Subcutaneous adipose tissue (tissue), 4 donors: Measurements from ENCODE around the gene TMC5. TPM values are rescaled to one million over a fixed set of nuclear protein-coding genes. Genes with fewer than 3 reads are reported as not detected.

ENCODE experiments used
- total RNA-seq, 4 donors: library from RNA; depleted of rRNA; stranded (reverse); fragments of >200 nt; gene quantifications; one replicate each; pipeline ENCODE4 v1.1.0, GENCODE V29; 2016
- TF ChIP-seq, protein P1 (sequence below): fragments of 450-650 bp; IDR thresholded peaks from one replicate; pipeline ENCODE4 v1.5.1; 2016; ENCODE audit warnings: low read depth, mild to moderate bottlenecking, control low read depth, antibody characterized with exemption, moderate library complexity

TMC5 gene
- total RNA-seq, 4 donors from 2014 or later = 0.16 to 0.22 (median 0.17) TPM; not detected in 1

- TF ChIP-seq, protein P1, sequence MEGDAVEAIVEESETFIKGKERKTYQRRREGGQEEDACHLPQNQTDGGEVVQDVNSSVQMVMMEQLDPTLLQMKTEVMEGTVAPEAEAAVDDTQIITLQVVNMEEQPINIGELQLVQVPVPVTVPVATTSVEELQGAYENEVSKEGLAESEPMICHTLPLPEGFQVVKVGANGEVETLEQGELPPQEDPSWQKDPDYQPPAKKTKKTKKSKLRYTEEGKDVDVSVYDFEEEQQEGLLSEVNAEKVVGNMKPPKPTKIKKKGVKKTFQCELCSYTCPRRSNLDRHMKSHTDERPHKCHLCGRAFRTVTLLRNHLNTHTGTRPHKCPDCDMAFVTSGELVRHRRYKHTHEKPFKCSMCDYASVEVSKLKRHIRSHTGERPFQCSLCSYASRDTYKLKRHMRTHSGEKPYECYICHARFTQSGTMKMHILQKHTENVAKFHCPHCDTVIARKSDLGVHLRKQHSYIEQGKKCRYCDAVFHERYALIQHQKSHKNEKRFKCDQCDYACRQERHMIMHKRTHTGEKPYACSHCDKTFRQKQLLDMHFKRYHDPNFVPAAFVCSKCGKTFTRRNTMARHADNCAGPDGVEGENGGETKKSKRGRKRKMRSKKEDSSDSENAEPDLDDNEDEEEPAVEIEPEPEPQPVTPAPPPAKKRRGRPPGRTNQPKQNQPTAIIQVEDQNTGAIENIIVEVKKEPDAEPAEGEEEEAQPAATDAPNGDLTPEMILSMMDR = no peak
Observed at GRCh38 chr16:19528666-19529065, 111.0 kb downstream of the TMC5 start.

GRCh38 chr16:19532601-19533000 lies 114.9 kb downstream of the TMC5 start:
- TF ChIP-seq, protein P1 = no peak

DNA sequence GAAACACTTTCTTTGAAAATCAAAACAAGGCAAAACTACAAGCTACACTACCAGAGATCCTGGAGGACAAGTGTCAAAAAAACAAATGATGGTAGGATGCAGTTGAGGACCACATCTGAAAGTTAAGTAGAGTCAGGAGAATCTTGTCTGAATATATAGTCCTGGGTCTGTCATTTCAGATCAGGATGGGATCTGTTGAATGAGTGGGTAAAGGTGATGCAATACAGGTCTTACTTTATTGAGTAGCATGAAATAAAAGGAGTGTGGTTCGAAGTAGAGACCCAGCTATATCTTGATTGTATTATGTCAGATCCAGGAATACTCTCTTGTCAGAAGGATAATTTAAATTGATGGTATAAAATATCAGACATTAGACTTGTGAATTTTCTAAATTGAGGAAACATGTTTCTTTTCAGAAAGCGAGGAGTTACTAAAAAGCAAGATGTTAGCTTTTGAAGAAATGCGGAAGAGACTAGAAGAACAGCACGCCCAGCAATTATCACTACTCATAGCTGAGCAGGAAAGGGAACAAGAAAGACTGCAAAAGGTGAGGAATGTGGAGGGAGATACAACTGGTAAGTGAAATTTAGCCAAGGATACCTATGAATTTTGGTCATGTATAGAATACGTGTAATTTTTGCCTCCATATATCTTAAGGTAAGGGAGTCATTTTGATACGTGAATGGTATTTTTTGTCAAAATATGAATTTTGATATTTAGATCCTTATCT lies 122.7 kb downstream of the TMC5 start:
- TF ChIP-seq, protein P1 = no peak

DNA sequence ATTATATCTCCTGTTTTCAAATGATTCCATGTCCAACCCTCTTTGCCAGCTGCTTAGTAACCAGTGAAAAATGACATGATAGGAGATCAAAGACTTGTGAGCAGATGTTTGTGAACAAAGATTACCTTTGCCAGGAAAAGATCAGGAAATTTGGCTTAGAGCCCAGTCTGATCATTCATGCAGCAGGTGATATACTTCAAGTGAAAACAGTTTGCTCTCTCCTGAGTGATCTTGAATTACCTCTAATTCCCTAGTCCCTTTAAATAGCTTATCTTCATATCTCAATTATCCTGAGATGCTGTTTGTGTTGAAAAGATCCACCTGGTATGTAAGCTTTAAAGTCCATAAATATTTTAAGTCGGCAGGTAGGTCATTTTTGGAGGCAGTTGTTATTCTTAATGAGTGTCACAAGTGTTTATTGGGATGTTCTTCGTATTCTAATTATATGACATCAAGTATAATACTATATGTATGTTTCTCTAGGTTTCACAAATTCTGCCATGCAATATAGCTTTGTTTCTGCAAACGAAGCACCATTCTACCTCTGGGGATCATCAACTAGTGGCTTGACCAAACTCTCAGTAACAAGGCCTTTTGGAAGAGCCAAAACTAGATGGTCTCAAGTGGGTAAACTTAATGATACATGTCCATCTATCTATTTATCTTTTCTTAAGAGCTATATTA lies 124.6 kb downstream of the TMC5 start:
- TF ChIP-seq, protein P1 = no peak

DNA sequence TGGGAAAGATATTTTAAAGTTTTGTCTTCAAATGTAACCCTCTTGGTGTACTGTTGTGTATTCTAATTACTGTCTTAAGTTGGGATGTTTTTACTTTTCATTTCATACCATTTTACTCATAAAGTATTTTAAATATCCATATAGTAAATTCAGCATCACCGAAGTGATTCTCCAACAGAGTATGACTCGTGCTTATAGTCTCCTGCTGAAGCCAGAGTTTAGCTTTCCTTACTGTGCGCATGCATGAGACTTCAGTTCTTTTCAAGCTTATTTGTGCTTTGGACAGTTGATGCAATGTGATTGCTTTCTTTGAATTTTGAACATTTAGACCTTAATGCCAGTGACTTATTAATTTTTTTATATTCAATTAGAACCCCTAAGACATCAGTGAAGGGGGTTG lies 130.5 kb downstream of the TMC5 start:
- TF ChIP-seq, protein P1 = no peak

Other genes with a start within 250 kb of the TMC5 start
- gene SYT17, start 249.6 kb upstream of the TMC5 start, total RNA-seq = 1 to 10 TPM; 1.3 to 9.2 (median 6.1) TPM
- not detected for gene CLEC19A, start 132.2 kb upstream of the TMC5 start, total RNA-seq
- 10 to 100 TPM; 63.3 to 86.3 (median 74.5) TPM for gene GDE1, start 104.2 kb downstream of the TMC5 start, total RNA-seq
- gene CCP110, start 106.1 kb downstream of the TMC5 start, total RNA-seq = 10 to 100 TPM; 10.7 to 18.8 (median 14.5) TPM
- gene VPS35L, start 137.8 kb downstream of the TMC5 start, total RNA-seq = 10 to 100 TPM; 29.2 to 55.8 (median 44.9) TPM